Hematopoietic multipotent progenitor cell treated with erythropoietin and hydrocortisone succinate and interleukin-3 and kit ligand, for 8 days (in vitro differentiated cells): ENCODE results near the gene KRTAP10-10.
"Not testable (repeated sequence)": the region's sequence is repeated elsewhere in the genome, so short reads cannot be mapped to it uniquely, and the experiment has no call there.

ENCODE experiments used
- DNase-seq: peaks from one replicate; pipeline ENCODE4 v3.0.0-alpha.2; 2015

The KRTAP10-10 gene

DNA sequence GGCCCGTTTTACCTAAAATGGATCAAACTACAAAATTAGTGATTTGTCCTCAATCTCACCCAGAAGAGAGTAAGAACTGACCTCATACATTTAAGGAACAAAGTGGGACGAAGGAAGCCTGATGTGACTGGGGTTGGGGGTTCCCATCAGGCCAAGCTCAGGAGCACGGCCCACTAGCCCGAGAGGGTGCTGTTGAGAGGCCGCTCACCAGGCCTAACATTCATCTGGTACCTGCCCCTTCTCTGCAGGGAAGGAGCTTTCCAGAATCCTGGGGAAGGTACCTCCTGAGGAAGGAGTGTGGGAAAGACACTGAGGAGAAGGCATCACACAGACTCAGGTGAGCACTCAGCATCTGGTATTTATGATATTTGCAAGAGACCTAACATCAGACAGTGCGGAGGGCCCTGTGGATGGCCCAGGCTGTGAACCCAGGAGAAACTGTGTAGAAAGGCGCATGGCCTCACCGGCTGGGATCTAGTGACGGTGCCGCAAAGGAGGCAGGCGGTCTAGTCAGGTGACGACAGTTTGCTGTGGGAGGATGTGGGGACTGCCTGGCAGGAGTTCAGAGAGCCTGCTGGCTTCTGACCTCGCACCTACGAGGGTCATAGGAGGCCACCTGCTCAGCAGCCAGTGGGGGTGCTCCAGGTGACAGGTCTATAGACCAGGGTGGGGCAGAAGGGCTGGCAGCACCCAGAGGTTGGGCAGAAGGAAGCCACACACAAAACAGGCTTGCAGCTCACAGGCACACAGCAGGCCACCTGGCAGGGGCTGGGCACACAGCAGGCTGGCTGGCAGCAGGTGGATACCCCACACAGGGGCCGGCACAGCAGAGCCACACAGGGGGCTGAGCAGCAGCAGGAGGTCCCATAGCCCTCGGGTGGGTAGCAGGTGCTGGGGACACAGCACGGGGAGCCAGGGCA, 16.8 kb downstream of the KRTAP10-10 start:
- no peak for DNase-seq

DNA sequence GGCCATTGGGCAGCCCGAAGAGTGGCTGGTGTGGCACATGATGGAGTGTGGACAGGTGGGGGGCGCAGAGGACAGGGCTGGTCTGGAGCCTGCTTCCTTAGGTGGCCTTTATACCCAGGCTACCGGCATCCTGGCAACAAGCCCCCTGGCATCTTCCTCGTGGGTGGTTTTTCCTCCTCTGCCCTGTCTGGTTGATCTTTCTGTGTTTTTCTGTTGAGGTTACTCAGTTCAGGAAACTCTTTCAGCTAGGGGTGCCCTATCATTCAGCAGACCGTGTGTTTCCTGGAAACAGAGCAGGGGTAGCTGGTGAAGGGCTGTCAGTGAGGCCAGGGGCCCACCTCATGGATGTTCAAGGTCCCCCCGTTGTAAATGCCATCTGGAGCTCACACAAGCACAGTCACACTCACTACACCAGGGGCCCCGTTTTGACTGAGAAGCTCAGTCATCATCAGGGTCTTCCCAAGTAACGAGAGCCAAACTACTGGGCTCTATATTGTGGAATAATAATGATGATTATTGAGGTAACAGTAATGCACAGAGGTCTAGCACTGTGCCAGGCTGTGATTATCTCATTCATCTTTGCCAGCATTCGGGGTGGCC, 17.5 kb downstream of the KRTAP10-10 start, which contains the start of gene KRTAP12-4:
TSS of gene KRTAP12-4 (minus strand) at position 84 of the 600 bp plus-strand sequence. CDS start at position 39, 45 bp downstream.
- no peak for DNase-seq

DNA sequence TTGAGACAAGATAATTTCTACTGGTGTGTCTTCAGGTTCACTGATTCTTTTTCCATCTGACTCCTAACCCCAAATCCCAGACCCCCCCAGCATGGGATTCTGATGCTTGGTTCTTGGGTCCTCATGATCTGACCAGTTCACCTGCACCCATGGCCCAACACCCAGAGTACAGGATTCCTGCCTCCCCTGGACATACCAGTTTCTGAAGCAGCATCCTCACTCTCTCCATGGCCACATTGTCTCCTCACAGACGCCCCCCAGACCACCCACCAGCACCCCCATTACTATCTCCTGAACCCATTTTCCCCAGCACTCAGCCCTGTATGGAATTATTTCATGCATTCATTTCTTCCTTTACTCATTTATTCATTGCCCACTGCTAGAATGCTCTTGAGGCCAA, 19.7 kb downstream of the KRTAP10-10 start:
- no peak for DNase-seq

DNA sequence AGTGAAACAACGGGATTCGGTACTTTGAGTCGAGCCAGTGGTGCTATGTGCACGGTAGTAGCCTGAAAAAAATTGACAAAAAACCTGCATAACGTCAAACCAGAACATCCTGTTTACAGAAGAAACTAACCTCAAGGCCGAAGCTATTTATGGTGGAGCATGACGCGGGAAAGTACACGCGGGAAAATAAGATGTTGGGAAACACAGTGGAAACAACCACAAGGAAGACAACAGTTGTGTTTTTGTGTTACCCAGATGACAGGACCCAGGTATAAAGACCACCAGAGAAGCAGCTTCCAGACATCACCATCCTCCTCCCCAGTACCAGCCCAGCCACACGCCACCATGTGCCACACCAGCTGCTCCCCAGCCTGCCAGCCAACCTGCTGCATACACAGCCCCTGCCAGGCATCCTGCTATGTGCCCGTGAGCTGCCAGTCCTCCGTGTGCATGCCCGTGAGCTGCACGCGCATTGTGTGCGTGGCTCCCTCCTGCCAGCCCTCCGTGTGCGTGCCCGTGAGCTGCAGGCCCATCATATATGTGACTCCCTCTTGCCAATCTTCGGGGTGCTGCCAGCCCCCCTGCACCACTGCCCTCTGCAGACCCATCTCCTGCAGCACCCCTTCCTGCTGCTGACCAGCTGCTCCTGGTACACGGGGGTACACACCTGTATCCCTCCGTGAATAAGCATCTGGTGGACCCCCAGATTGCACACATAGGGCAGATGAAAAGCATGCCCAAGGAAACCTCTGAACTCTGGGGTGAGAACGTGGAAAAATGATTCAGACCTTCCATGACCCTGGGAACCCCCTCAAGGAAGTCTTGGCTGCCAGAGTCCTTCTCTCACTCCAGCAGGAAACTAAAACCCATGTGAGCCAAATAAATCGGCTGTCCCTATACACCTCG, 20.7 kb downstream of the KRTAP10-10 start, which contains the start of gene KRTAP12-3:
TSS of gene KRTAP12-3 (plus strand) at position 298 of the 906 bp plus-strand sequence. CDS start at position 346, 48 bp downstream.
- no peak for DNase-seq

DNA sequence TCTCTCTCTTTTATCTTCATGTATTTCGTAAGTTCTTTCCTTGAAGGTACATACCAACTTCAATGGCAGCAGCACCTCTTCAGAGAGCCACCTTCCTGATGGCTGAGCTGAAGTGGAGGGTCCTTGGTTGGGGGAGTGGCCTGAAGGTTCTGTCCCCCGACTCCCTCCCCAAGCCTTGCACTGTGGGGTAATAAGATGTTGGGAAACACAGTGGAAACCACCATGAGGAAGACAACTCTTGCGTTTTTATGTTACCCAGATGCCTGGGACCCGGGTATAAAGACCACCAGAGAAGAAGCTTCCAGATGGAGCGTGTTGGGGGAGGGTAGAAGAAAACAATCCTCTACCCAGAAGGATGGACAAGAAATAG, 21.4 kb downstream of the KRTAP10-10 start:
- no peak for DNase-seq

DNA sequence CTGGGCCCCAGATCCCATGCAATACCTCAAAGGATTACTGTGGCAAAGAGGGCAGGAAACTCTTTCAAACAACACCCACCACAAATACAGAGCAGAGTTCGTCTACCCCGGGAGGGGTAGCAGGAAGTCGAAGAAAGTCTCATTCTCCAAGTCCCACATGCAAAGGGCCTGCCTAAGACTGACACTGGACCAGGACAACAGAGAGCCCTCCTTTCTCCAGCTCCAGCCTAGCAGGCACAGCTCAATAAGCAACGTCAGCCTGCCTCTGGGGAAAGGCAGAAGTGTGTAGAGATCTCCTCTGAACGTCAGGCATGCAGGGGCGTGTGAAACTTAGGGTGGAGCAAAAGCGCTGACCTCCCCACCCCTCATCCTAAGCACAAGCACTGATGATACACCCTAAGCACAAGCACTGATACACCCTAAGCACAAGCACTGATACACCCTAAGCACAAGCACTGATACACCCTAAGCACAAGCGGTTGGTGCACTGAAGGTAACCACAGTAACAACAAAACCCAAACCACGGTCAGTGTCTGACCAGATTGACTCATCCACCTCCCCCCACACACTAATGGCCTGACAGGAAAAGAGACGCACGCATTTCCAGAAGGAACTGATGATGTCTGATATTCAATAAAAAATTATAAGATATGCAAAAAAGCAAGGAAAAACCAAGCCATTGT, 21.9 kb downstream of the KRTAP10-10 start:
- no peak for DNase-seq

DNA sequence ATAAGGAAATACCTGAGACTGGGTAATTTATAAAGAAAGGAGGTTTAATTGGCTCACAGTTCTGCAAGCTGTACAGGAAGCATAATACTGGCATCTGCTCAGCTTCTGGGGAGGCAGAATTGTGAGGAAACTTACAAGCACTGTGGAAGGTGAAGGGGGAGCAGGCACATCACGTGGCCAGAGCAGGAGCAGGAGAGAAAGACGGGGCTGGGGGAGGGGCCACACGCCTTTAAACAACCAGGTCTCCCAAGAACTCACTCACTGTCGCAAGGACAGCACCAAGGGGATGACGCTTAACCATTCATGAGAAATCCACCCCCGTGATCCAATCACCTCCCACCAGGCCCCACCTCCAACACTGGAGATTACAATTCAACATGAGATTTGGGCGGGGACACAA, 24.4 kb downstream of the KRTAP10-10 start:
- not testable (repeated sequence) for DNase-seq

DNA sequence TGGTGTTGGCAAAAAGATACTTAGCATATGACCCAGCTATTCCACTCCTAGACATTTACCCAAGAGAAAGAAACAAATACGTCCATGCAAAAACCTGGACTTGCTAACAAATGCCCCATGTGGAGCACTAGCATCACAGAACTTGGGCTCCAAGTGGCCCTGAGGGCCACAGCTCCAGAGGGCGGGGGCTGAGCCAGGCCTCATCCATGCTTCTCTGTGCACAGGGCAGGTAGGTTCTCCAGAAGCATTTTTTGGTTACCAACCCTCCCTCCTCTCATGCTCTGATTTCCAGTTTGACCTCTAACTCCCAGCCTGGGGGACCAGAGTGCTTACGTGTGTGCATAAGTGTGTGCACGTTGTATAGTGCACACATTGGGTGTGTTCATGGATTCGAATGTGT, 27.5 kb downstream of the KRTAP10-10 start:
- DNase-seq: no peak

DNA sequence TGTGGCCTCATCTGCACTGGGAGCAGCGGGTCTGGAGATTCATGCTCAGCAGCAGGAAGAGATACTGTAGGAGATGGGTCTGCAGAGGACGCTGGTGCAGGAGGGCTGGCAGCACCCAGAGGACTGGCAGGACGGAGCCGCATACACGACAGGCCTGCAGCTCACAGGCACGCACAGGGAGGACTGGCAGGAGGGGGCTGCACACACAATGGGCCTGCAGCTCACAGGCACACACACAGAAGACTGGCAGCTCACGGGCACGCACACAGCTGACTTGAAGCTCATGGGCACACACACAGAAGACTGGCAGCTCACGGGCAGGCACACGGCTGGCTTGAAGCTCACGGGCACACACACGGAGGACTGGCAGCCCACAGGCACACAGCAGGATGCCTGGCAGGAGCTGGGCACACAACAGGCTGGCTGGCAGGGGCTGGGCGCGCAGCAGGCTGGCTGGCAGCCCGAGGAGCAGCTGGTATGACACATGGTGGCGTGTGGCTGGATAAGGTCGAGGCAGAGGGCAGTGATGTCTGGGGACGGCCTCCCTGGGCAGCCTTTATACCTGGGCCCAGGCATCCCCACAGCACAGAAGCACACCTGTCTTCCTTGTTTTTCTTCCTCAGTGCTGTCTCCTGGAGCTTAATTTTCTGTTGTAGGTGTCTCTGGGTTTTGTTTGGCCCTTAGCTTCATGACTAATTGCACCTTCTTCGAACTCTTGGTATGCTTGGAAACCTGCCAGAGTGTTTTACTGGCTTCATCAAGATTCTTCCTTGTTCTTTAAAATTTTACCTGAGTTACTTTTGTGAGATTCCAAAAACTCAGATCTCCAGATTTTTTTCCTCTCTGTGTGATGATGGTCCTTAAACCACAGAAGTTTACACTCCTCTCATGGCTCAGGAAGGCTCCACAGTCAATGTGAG, 29.5 kb downstream of the KRTAP10-10 start, which contains the start of gene KRTAP12-2:
TSS of gene KRTAP12-2 (minus strand) at position 527 of the 920 bp plus-strand sequence. CDS start at position 486, 41 bp downstream.
- no peak for DNase-seq

DNA sequence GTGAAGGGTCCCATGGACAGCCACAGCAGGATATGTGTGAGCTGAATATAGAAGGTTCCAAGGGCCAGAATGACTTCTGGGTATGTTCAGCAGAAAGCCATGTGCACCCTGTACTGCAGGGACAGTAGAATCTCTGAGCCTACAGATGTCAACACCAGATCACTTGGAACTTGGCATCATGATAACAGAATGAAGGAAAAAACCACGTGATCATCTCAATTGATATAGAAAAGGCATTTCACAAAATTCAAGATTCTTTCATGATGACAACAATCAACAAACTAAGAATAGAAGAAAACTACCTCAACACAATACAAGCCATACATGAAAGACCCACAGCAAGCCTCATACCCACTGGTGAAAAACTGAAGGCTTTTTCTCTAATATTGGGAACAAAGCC, 30.5 kb downstream of the KRTAP10-10 start:
- DNase-seq: no peak

DNA sequence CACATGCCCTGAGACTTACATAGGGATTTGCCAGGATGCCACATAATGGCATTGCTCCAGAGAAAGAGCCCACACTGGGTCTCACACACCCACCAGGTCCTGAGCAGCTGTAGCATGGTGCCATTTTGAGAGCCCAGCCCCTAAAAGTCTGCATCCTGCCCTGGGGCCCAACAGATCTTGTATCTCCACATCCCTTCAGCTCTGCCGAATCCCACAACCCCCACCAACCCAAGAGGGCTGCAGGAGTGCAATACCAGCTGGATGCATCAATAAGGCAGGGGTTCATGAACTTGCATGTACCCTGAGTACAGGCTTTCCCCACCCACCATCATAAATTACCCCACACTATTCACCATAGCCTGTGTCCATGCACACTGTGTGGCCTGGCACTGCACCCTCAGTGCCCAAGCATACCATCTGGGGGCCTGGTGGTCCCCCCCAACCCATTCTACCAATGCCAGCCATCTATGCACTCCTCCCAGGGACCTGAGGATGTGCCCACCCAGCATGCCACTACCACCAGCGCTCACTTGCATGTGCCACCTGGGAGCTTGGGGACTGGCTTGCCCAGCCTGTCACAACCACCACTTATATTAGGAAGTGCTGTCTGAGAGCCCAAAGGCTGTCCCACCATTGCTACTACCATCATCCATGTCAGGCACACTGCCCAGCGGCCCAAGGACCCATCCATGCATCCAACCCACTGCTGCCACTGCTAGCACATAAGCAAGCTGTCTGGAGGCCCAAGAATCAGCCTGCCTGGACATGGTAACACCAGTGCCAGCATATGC, 33.7 kb downstream of the KRTAP10-10 start:
- DNase-seq: no peak

DNA sequence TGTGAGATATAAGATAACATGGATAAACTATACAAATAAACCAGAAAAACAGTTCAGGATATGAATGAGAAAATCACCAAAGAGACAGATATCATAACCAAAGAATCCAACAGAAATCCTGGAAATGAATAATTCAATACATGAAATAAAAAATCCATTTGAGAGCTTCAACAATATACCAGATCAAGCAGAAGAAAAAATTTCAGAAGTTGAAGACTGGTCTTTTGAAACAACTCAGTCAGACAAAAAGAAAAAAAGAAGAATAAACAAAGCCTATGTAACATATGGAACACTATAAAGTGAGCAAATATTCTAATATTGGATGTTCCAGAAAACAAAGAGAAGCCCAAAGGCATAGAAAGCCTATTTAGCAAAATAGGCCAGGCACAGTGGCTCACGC, 34.8 kb downstream of the KRTAP10-10 start:
- no peak for DNase-seq

DNA sequence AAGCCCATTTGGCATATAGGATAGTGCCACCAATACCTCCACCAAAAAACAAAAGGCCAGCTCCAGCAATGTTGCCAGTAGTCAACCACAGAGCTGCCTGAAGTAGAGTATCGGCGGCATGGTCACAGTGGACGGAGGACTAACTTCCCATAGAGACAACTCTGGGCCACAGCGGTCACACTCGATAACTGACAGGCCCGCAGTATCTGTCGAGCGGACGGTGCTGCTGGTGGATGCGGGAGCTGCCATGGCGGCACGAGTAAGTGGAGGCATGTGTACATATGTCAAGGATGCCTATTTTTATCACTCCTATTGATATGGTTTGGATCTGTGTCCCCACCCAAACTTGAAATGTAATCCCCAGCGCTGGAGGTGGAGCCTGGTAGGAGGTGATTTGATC, 40.7 kb downstream of the KRTAP10-10 start:
- DNase-seq: no peak

DNA sequence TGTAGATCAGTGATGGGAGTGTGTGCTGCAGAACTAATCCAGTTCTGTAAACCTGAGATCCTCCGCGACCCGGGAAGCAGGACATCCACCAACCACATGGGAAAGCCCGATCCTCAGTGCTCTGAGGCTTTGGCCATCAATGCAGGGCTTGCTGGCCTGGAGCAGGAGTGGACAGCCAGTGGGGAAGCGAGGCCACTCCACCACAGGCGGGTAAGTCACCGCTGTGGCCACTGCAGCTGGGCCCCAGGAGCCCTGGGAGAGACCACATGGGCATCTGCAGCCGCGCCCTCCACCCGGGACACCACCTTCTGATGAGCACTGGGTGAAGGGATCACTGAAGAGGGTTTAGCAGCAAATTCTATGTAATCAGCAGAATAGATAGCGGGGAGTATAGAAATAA, 44.0 kb downstream of the KRTAP10-10 start:
- no peak for DNase-seq

DNA sequence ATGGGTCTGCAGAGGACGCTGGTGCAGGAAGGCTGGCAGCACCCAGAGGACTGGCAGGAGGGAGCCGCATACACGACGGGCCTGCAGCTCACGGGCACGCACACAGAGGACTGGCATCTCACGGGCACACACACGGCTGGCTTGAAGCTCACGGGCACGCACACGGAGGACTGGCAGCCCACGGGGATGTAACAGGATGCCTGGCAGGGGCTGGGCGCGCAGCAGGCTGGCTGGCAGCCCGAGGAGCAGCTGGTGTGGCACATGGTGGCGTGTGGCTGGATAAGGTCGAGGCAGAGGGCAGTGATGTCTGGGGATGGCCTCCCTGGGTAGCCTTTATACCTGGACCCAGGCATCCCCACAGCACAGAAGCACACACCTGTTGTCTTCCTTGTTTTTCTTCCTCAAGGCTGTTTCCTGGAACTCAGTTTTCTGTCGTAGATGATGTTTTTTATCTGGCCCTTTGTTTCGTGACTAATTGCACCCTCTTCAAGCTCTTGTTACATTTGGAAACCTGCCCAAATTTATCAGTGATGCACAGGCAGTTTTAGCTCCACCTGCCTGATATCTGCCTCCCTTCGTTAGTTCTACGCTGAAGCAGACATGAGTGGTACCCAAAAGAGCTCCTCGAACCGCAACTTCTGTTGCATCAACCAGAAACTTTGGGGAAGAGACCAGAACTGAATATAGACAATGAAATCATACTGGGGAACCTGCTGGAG, 44.9 kb downstream of the KRTAP10-10 start, which contains the start of gene KRTAP12-1:
TSS of gene KRTAP12-1 (minus strand) at position 303 of the 719 bp plus-strand sequence. CDS start at position 263, 40 bp downstream.
- peak; percentile 17 for DNase-seq

DNA sequence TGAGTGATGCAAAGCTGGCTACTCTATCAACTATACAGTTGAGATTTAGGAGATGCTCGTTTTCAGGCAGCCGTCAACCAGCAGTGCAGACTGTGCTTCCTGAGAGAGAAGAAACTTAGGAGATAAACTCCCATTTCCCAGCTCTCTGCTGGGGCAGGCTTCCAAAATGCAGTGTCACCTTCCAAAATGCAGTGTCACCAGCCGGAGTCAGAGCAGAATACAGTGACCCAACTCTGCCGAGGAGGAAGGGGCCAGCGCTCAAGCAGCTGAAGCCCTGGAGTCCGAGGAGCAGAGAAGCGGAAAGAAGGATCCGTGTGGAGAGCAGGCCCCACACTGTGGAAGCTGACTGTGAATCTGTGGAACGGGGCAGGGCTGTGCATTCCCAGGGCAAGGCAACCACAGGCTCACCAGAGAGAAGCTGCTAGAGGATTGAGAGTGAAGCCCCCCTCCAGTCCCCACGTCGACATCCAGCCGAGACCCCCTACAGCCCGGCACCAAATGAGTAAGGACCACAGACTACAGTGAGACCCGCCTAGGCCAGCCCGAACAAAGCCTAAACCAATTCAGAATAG, 45.5 kb downstream of the KRTAP10-10 start:
- no peak for DNase-seq

DNA sequence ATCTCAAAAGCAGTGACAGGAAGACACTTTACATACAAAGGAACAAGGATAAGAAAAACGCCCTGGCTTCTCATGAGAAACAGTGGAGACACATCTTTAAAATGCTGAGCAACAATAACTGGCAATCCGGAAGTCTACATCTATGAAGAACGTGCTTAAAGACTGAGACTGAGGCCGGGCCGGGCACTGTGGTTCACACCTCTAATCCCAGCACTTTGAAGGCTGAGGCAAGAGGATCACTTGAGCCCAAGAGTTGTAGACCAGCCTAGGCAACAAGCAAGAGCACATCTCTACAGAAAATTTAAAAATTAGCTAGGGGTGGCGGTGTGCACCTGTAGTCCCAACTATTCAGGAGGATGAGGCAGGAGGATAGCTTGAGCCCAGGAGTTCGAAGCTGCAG, 46.9 kb downstream of the KRTAP10-10 start:
- DNase-seq: no peak

DNA sequence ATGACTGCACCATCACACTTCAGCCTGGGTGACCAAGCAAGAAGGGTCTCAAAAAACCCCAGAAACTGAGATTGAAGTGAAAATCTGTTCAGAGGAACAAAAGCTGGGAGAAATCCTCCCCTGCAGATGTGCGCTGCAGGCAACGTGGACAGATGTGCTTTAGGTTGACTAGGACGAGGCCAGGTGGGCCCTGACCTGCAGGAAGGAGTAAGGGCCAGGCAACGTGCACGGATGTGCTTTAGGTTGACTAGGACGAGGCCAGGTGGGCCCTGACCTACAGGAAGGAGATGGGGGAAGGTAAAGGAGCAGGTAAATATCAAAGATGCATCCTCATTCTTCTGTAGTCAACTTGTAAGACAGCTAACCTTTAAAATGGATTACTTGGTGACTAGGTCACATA, 47.3 kb downstream of the KRTAP10-10 start:
- DNase-seq: no peak

DNA sequence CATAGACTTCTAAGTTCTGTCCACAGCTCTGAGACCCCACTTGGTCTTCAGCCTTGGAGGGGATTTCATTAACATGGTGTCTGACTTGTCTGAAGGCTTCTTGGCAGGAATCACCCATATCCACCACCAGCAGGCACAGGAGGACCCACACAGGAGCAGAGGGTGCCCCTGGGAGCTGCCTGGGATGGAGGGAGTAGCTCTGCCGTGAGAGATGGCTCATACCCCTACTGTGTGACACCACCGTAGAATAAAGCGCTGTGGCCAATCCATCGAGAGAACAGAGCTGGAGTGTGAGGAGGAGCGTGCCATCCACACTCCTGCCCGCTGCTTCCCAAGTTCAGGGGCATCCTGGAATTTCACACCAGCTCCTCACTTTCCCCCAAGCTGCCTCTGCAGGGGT, 47.9 kb downstream of the KRTAP10-10 start:
- DNase-seq: not testable (repeated sequence)
